ENCODE measurements around the gene ABCD3. TPM values are rescaled to one million over a fixed set of nuclear protein-coding genes. Genes with fewer than 3 reads are reported as not detected.
"Not testable (repeated sequence)": the region's sequence is repeated elsewhere in the genome, so short reads cannot be mapped to it uniquely, and the experiment has no call there.

ABCD3 gene
- total RNA-seq, 4 donors from 2014 or later: 37.2 to 88.3 (median 58.1) TPM

- no peaks in the 10 kb centered on the region for H3K36me3 ChIP-seq
- in situ Hi-C loops (cut with MboI; ENCODE audit: low pct_ligation_motif_present in 1 of 4, low pct_unique_long_range_greater_than_20kb in 1 of 4, low sequenced_read_pairs in 3 of 4): no loop called here
- H3K27me3 ChIP-seq: no peaks in the 10 kb centered on the region
- H3K4me3 ChIP-seq: no peak overlapping the region
- peaks cover 0 to 38% (median 19%) of the 10 kb centered on the region in 4 donors for H3K4me1 ChIP-seq
- H3K27ac ChIP-seq: peak overlapping the region; percentile 37 to 66 (median 51)
- intact Hi-C loops (cut with DNase I; ENCODE audit: low total_unique reads): no loop called here
- no peak for DNase-seq
- peaks cover 2 to 7% of the 10 kb centered on the region in 2 donors for H3K9me3 ChIP-seq
- 14 to 46% methylated on average over 1 to 2 of the region's 2 CpGs for WGBS, 2 donors (ENCODE audit: low coverage in 1 of 2)
- TF ChIP-seq POLR2A (IDR thresholded peaks at IDR 0.05) (no peak), EP300 (IDR thresholded peaks at IDR 0.05; ENCODE audit: low read depth) (no peak), POLR2AphosphoS5 (IDR thresholded peaks at IDR 0.05) (no peak)
- TF ChIP-seq, protein P1, sequence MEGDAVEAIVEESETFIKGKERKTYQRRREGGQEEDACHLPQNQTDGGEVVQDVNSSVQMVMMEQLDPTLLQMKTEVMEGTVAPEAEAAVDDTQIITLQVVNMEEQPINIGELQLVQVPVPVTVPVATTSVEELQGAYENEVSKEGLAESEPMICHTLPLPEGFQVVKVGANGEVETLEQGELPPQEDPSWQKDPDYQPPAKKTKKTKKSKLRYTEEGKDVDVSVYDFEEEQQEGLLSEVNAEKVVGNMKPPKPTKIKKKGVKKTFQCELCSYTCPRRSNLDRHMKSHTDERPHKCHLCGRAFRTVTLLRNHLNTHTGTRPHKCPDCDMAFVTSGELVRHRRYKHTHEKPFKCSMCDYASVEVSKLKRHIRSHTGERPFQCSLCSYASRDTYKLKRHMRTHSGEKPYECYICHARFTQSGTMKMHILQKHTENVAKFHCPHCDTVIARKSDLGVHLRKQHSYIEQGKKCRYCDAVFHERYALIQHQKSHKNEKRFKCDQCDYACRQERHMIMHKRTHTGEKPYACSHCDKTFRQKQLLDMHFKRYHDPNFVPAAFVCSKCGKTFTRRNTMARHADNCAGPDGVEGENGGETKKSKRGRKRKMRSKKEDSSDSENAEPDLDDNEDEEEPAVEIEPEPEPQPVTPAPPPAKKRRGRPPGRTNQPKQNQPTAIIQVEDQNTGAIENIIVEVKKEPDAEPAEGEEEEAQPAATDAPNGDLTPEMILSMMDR (IDR thresholded peaks at IDR 0.05): no peak
Measured at GRCh38 chr1:94438692-94439276, 20.6 kb downstream of the ABCD3 start.

DNA sequence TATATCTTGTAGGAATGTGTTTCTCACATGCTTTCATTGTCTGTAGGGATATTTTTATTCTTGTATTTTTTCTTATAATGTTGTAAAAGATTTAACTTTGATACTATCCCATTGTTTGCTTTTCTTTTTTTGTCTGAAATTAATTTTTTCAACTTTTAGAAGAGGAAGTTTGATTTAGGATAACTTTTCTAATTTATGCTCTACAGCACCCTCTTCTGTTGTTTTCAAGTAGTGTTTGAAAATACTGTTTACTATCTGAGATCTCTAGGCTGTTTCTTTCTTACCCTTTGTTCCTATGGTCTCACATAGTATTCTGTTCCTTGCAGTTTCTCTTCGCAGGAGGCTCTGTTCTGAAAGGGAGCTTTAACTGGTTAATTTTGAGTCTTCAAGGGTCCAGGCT, 21.9 kb downstream of the ABCD3 start:
- H3K9me3 ChIP-seq: peaks cover 11 to 16% of the 10 kb centered on the region in 2 donors
- intact Hi-C loops (cut with DNase I; ENCODE audit: low total_unique reads) (no loop called here), in situ Hi-C loops (cut with MboI; ENCODE audit: low pct_ligation_motif_present in 1 of 4, low pct_unique_long_range_greater_than_20kb in 1 of 4, low sequenced_read_pairs in 3 of 4) (no loop called here)
- no peaks in the 10 kb centered on the region for H3K27me3 ChIP-seq
- DNase-seq: no peak
- no peak overlapping the region for H3K27ac ChIP-seq
- no peak overlapping the region for H3K4me3 ChIP-seq
- H3K4me1 ChIP-seq: peaks cover 0 to 28% (median 17%) of the 10 kb centered on the region in 4 donors
- WGBS, 2 donors (ENCODE audit: low coverage in 1 of 2): 83 to 97% methylated on average over 1 of the region's 1 CpG
- TF ChIP-seq EP300 (IDR thresholded peaks at IDR 0.05; ENCODE audit: low read depth) (no peak), POLR2AphosphoS5 (IDR thresholded peaks at IDR 0.05) (no peak), POLR2A (IDR thresholded peaks at IDR 0.05) (no peak)
- TF ChIP-seq, protein P1 (IDR thresholded peaks at IDR 0.05): no peak
- no peaks in the 10 kb centered on the region for H3K36me3 ChIP-seq

DNA sequence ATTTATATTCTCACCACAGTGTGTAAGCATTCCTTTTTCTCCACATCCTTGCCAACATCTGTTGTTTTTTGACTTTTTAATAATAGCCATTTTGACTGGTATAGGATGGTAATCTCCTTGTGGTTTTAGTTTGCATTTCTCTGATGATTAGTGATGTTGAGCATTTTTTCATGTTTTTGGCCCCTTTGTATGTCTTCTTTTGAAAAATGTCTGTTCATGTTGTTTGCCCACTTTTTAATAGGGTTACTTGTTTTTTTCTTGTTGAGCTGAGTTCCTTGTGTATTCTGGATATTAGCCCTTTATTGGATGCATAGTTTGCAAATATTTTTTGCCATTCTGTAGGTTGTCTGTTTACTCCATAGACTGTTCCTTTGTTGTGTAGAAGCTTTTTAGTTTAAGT, 24.9 kb downstream of the ABCD3 start:
- DNase-seq; H3K27ac ChIP-seq; intact Hi-C loops (cut with DNase I; ENCODE audit: low total_unique reads); in situ Hi-C loops (cut with MboI; ENCODE audit: low pct_ligation_motif_present in 1 of 4, low pct_unique_long_range_greater_than_20kb in 1 of 4, low sequenced_read_pairs in 3 of 4); H3K36me3 ChIP-seq; H3K27me3 ChIP-seq; H3K4me3 ChIP-seq: not testable (repeated sequence)
- Histone ChIP-seq H3K9me3 (peaks cover 15 to 24% of the 10 kb centered on the region in 2 donors), H3K4me1 (peaks cover 0 to 21% (median 17%) of the 10 kb centered on the region in 4 donors)

DNA sequence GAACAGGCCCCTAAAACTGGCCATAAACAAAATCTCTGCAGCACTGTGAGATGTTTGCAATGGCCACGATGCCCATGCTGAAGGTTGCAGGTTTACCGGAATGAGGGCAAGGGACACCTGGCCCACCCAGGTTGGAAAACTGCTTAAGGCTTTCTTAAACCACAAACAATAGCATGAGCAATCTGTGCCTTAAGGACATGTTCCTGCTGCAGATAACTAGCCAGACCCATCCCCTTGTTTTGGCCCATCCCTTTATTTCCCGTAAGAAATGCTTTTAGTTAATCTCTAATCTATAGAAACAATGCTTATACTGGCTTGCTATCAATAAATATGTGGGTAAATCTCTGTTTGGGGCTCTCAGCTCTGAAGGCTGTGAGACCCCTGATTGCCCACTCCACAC, 26.6 kb downstream of the ABCD3 start:
- H3K9me3 ChIP-seq: peaks cover 20 to 31% of the 10 kb centered on the region in 2 donors
- WGBS, 2 donors (ENCODE audit: low coverage in 1 of 2): 81 to 100% methylated on average over 2 to 3 of the region's 3 CpGs
- not testable (repeated sequence) for H3K4me1 ChIP-seq

GRCh38 chr1:94445733-94446132, 27.5 kb downstream of the ABCD3 start:
- whole genome bisulfite sequencing, 2 donors (ENCODE audit: low coverage in 1 of 2): 94% methylated on average over 8 of the region's 8 CpGs; no CpG with 5 or more reads in 1 of the 2 donors
- Histone ChIP-seq H3K36me3 (peaks cover 2 to 21% (median 13%) of the 10 kb centered on the region in 4 donors), H3K9me3 (peaks cover 29 to 40% of the 10 kb centered on the region in 2 donors)
- DNase-seq; H3K27me3 ChIP-seq; H3K27ac ChIP-seq; in situ Hi-C loops (cut with MboI; ENCODE audit: low pct_ligation_motif_present in 1 of 4, low pct_unique_long_range_greater_than_20kb in 1 of 4, low sequenced_read_pairs in 3 of 4); H3K4me1 ChIP-seq; H3K4me3 ChIP-seq: not testable (repeated sequence)
- intact Hi-C loops (cut with DNase I; ENCODE audit: low total_unique reads): loop anchor here (2.0 kb wide), 1 partner anchor 41 kb away; no protein-coding TSS in a partner anchor

More for the DNA sequence above, 26.6 kb downstream of the ABCD3 start:
- H3K27me3 ChIP-seq; DNase-seq; H3K27ac ChIP-seq; in situ Hi-C loops (cut with MboI; ENCODE audit: low pct_ligation_motif_present in 1 of 4, low pct_unique_long_range_greater_than_20kb in 1 of 4, low sequenced_read_pairs in 3 of 4); H3K4me3 ChIP-seq: not testable (repeated sequence)
- intact Hi-C loops (cut with DNase I; ENCODE audit: low total_unique reads): loop anchor here (2.0 kb wide), 1 partner anchor 42 kb away; no protein-coding TSS in a partner anchor
- peaks cover 2 to 12% (median 8%) of the 10 kb centered on the region in 4 donors for H3K36me3 ChIP-seq

GRCh38 chr1:94446177-94446576, 28.0 kb downstream of the ABCD3 start:
- intact Hi-C loops (cut with DNase I; ENCODE audit: low total_unique reads); DNase-seq; in situ Hi-C loops (cut with MboI; ENCODE audit: low pct_ligation_motif_present in 1 of 4, low pct_unique_long_range_greater_than_20kb in 1 of 4, low sequenced_read_pairs in 3 of 4); H3K4me1 ChIP-seq; H3K4me3 ChIP-seq; H3K27ac ChIP-seq; H3K27me3 ChIP-seq: not testable (repeated sequence)
- Histone ChIP-seq H3K36me3 (peaks cover 2 to 26% (median 15%) of the 10 kb centered on the region in 4 donors), H3K9me3 (peaks cover 30 to 45% of the 10 kb centered on the region in 2 donors)
- WGBS, 2 donors (ENCODE audit: low coverage in 1 of 2): 96 to 97% methylated on average over 3 to 6 of the region's 6 CpGs

DNA sequence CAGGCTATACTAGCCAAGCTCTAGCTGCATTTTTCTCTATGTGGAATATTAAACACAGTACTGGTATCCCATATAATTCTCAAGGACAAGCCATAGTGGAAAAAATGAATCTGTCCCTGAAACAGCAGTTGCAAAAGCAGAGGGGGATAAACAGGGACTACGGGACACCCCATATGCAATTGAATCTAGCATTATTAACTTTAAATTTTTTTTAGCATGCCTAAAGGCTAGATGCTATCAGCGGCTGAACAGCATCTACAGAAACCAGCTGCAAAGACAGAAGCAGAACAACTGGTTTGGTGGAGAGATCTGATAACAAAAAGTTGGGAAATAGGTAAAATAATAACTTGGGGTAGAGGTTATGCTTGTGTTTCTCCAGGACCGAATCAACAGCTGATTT, 30.6 kb downstream of the ABCD3 start:
- H3K4me3 ChIP-seq; H3K27me3 ChIP-seq; H3K27ac ChIP-seq; H3K4me1 ChIP-seq; DNase-seq; in situ Hi-C loops (cut with MboI; ENCODE audit: low pct_ligation_motif_present in 1 of 4, low pct_unique_long_range_greater_than_20kb in 1 of 4, low sequenced_read_pairs in 3 of 4); intact Hi-C loops (cut with DNase I; ENCODE audit: low total_unique reads): not testable (repeated sequence)
- H3K9me3 ChIP-seq: peaks cover 28 to 43% of the 10 kb centered on the region in 2 donors
- H3K36me3 ChIP-seq: peaks cover 2 to 33% (median 15%) of the 10 kb centered on the region in 4 donors
- WGBS, 2 donors (ENCODE audit: low coverage in 1 of 2): 99 to 100% methylated on average over 3 of the region's 3 CpGs
